NCI-H1092 (cell line): ENCODE results near the gene FOXP1.
"Not testable (repeated sequence)": the region's sequence is repeated elsewhere in the genome, so short reads cannot be mapped to it uniquely, and the experiment has no call there.

Source experiments
- DNase-seq: peaks from one replicate; lab custom pipeline; 2025; lab: John Stamatoyannopoulos, UW

FOXP1 gene

GRCh38 chr3:71033681-71034220 is 549.8 kb downstream of the FOXP1 start:
- DNase-seq, result no peak

GRCh38 chr3:71031914-71032521 is 551.5 kb downstream of the FOXP1 start:
- no peak for DNase-seq

- DNase-seq, result no peak
These were observed 552.3 kb downstream of the FOXP1 start for GRCh38 chr3:71031181-71031580.

GRCh38 chr3:71030748-71031147 is 552.8 kb downstream of the FOXP1 start:
- no peak for DNase-seq

GRCh38 chr3:71029770-71030169 is 553.8 kb downstream of the FOXP1 start:
- no peak for DNase-seq

GRCh38 chr3:71028802-71029201 is 554.7 kb downstream of the FOXP1 start:
- DNase-seq, result no peak

GRCh38 chr3:71028184-71028583 is 555.3 kb downstream of the FOXP1 start:
- no peak for DNase-seq

- no peak for DNase-seq
These were observed 556.6 kb downstream of the FOXP1 start for GRCh38 chr3:71026634-71027578.

GRCh38 chr3:71025516-71025915 is 558.0 kb downstream of the FOXP1 start:
- no peak for DNase-seq

GRCh38 chr3:71025010-71025409 is 558.5 kb downstream of the FOXP1 start:
- DNase-seq, result no peak

GRCh38 chr3:71022551-71023335 is 560.8 kb downstream of the FOXP1 start:
- no peak for DNase-seq

- no peak for DNase-seq
These were observed 564.7 kb downstream of the FOXP1 start for GRCh38 chr3:71018799-71019198.

- DNase-seq, result no peak
These were observed 567.2 kb downstream of the FOXP1 start for GRCh38 chr3:71016178-71016845.

- DNase-seq, result not testable (repeated sequence)
These were observed 568.9 kb downstream of the FOXP1 start for GRCh38 chr3:71014616-71015015.

- no peak for DNase-seq
These were observed 570.6 kb downstream of the FOXP1 start for GRCh38 chr3:71012971-71013370.

- DNase-seq, result no peak
These were observed 571.8 kb downstream of the FOXP1 start for GRCh38 chr3:71011565-71012287.

GRCh38 chr3:71010726-71011455 is 572.6 kb downstream of the FOXP1 start:
- DNase-seq, result no peak

- DNase-seq, result no peak
These were observed 575.1 kb downstream of the FOXP1 start for GRCh38 chr3:71008350-71008935.

GRCh38 chr3:71006810-71007785 is 576.4 kb downstream of the FOXP1 start:
- DNase-seq, result no peak
